ENCODE results near the gene BCL2A1. TPM values are rescaled to one million over a fixed set of nuclear protein-coding genes. Genes with fewer than 3 reads are reported as not detected.

The BCL2A1 gene
- total RNA-seq, 1 experiment from 2014 or later: 4.7 TPM

- TF ChIP-seq POLR2AphosphoS5 (IDR thresholded peaks at IDR 0.05; ENCODE audit: low read depth, low read length): no peak
- TF ChIP-seq, protein P1, sequence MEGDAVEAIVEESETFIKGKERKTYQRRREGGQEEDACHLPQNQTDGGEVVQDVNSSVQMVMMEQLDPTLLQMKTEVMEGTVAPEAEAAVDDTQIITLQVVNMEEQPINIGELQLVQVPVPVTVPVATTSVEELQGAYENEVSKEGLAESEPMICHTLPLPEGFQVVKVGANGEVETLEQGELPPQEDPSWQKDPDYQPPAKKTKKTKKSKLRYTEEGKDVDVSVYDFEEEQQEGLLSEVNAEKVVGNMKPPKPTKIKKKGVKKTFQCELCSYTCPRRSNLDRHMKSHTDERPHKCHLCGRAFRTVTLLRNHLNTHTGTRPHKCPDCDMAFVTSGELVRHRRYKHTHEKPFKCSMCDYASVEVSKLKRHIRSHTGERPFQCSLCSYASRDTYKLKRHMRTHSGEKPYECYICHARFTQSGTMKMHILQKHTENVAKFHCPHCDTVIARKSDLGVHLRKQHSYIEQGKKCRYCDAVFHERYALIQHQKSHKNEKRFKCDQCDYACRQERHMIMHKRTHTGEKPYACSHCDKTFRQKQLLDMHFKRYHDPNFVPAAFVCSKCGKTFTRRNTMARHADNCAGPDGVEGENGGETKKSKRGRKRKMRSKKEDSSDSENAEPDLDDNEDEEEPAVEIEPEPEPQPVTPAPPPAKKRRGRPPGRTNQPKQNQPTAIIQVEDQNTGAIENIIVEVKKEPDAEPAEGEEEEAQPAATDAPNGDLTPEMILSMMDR (IDR thresholded peaks at IDR 0.05): no peak
- no peak for TF ChIP-seq REST (IDR thresholded peaks at IDR 0.05; ENCODE audit: insufficient read depth in 1 of 2, low read depth in 2 of 2, low read length in 1 of 2)
- no peak for TF ChIP-seq SIN3A (IDR thresholded peaks at IDR 0.05; ENCODE audit: borderline replicate concordance, insufficient read depth, low read depth, low read length)
- no peak for TF ChIP-seq TCF7L2 (IDR thresholded peaks at IDR 0.05; ENCODE audit: low read depth, low read length)
- ATAC-seq (no peak), DNase-seq (ENCODE audit: low read depth, low spot score) (no peak)
- CTCF ChIA-PET: interaction anchor here (0.6 kb wide), 2 partner anchors 39 to 73 kb away, joined by 3 to 8 read pairs; no protein-coding TSS in a partner anchor
- Histone ChIP-seq H3K27ac (ENCODE audit: low read length) (no peak overlapping the region), H3K4me3 (ENCODE audit: low read depth in 2 of 2, low read length in 2 of 2) (no peak overlapping the region), H3K27me3 (ENCODE audit: control insufficient read depth, insufficient read depth, low read length) (no peaks in the 10 kb centered on the region), H3K9me3 (ENCODE audit: control insufficient read depth, insufficient read depth, low read depth, low read length) (no peaks in the 10 kb centered on the region), H3K4me1 (ENCODE audit: control insufficient read depth, insufficient read depth, low read length) (no peaks in the 10 kb centered on the region), H3K36me3 (ENCODE audit: control insufficient read depth, insufficient read depth, low read length) (no peaks in the 10 kb centered on the region)
- no TSS peak for BruUV-seq (replicated peaks)
- POLR2A ChIA-PET: no interaction called here
- intact Hi-C loops (cut with micrococcal nuclease; ENCODE audit: unreplicated experiment): no loop called here
- in situ Hi-C loops (cut with HindIII; ENCODE audit: low pct_unique_long_range_greater_than_20kb, low sequenced_read_pairs): no loop called here
Measured at GRCh38 chr15:79944622-79945021, 26.4 kb downstream of the BCL2A1 start.

DNA sequence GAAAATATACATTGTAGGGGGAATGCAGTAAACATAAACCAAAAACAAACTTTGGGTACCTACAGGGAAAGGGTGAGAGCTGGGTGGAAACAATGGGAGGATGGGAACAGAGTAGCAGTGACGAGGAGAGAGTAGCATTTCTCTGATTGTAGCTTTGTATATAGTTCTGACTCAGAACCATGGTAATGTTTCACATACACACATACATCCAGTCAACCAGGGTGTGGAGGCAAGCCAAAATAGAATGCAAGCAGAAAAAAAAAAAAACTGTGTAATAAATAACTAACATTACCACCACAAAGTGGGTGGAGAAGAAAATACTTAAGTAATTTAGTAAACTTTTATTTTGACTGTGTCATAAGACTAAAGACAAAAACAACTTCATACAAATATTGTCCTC is 27.2 kb downstream of the BCL2A1 start:
- DNase-seq (ENCODE audit: low read depth, low spot score) (no peak), ATAC-seq (no peak)
- no TSS peak for BruUV-seq (replicated peaks)
- no peaks in the 10 kb centered on the region for H3K4me1 ChIP-seq (ENCODE audit: control insufficient read depth, insufficient read depth, low read length)
- CTCF ChIA-PET: no interaction called here
- no peaks in the 10 kb centered on the region for H3K9me3 ChIP-seq (ENCODE audit: control insufficient read depth, insufficient read depth, low read depth, low read length)
- no peak overlapping the region for H3K27ac ChIP-seq (ENCODE audit: low read length)
- intact Hi-C loops (cut with micrococcal nuclease; ENCODE audit: unreplicated experiment) (no loop called here), in situ Hi-C loops (cut with HindIII; ENCODE audit: low pct_unique_long_range_greater_than_20kb, low sequenced_read_pairs) (no loop called here)
- TF ChIP-seq REST (IDR thresholded peaks at IDR 0.05; ENCODE audit: insufficient read depth in 1 of 2, low read depth in 2 of 2, low read length in 1 of 2): no peak
- no peak for TF ChIP-seq SIN3A (IDR thresholded peaks at IDR 0.05; ENCODE audit: borderline replicate concordance, insufficient read depth, low read depth, low read length)
- no peaks in the 10 kb centered on the region for H3K27me3 ChIP-seq (ENCODE audit: control insufficient read depth, insufficient read depth, low read length)
- no peak overlapping the region for H3K4me3 ChIP-seq (ENCODE audit: low read depth in 2 of 2, low read length in 2 of 2)
- POLR2A ChIA-PET: no interaction called here
- H3K36me3 ChIP-seq (ENCODE audit: control insufficient read depth, insufficient read depth, low read length): no peaks in the 10 kb centered on the region
